Adrenal gland (tissue), 5 donors: ENCODE measurements around the gene ARF1.

Source experiments
- POLR2A ChIP-seq, 2 donors: fragments of 450-650 bp; IDR thresholded peaks; one replicate each; pipeline ENCODE4 v1.6.1; 2017; ENCODE audit warnings: antibody characterized with exemption in 2 of 2, mild to moderate bottlenecking in 2 of 2, moderate library complexity in 1 of 2
- TF ChIP-seq, protein P1 (sequence below), 6 experiments: fragments of 450-650 bp in 4 of 6; fragments of 200-600 bp in 2 of 6; sonication (generic) in 1 of 6; IDR thresholded peaks; 1 replicate in 5 of 6; 2 replicates in 1 of 6; pipeline versions ENCODE4 v1.5.1 to v1.8.0; 2016 to 2021; ENCODE audit warnings: antibody characterized with exemption in 6 of 6, mild to moderate bottlenecking in 2 of 6, moderate library complexity in 1 of 6
- donor health status: DM: no; HTN: no; CAD: no.

GRCh38 chr1:228081578-228082213 lies 812 bp upstream of the ARF1 start:
- TF ChIP-seq, protein P1, sequence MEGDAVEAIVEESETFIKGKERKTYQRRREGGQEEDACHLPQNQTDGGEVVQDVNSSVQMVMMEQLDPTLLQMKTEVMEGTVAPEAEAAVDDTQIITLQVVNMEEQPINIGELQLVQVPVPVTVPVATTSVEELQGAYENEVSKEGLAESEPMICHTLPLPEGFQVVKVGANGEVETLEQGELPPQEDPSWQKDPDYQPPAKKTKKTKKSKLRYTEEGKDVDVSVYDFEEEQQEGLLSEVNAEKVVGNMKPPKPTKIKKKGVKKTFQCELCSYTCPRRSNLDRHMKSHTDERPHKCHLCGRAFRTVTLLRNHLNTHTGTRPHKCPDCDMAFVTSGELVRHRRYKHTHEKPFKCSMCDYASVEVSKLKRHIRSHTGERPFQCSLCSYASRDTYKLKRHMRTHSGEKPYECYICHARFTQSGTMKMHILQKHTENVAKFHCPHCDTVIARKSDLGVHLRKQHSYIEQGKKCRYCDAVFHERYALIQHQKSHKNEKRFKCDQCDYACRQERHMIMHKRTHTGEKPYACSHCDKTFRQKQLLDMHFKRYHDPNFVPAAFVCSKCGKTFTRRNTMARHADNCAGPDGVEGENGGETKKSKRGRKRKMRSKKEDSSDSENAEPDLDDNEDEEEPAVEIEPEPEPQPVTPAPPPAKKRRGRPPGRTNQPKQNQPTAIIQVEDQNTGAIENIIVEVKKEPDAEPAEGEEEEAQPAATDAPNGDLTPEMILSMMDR (IDR thresholded peaks at IDR 0.05), result no peak
- TF ChIP-seq POLR2A (IDR thresholded peaks at IDR 0.05), result no peak
